HG02884 (cell line): Measurements from ENCODE around the gene OR4F17.
"Not testable (repeated sequence)": the region's sequence is repeated elsewhere in the genome, so short reads cannot be mapped to it uniquely, and the experiment has no call there.

Source experiments
- ATAC-seq: cut with Tn5 transposase; IDR thresholded peaks from one replicate; pipeline ENCODE4 v1.9.1; 2021; ENCODE audit warnings: mild to moderate bottlenecking, moderate library complexity; ENCODE audit not compliant: unreplicated experiment

Gene OR4F17, protein sequence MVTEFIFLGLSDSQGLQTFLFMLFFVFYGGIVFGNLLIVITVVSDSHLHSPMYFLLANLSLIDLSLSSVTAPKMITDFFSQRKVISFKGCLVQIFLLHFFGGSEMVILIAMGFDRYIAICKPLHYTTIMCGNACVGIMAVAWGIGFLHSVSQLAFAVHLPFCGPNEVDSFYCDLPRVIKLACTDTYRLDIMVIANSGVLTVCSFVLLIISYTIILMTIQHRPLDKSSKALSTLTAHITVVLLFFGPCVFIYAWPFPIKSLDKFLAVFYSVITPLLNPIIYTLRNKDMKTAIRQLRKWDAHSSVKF

GRCh38 chr19:106804-107203 is at the start of gene OR4F17:
OR4F17 (plus strand) TSS chr19:107104; CDS start chr19:110679, 3,575 bp downstream.
- not testable (repeated sequence) for ATAC-seq

DNA sequence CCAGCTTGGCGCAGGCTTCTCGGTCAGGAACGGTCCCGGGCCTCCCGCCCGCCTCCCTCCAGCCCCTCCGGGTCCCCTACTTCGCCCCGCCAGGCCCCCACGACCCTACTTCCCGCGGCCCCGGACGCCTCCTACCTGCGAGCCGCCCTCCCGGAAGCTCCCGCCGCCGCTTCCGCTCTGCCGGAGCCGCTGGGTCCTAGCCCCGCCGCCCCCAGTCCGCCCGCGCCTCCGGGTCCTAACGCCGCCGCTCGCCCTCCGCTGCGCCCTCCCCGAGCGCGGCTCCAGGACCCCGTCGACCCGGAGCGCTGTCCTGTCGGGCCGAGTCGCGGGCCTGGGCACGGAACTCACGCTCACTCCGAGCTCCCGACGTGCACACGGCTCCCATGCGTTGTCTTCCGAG is 36.1 kb upstream of the OR4F17 start:
- not testable (repeated sequence) for ATAC-seq

GRCh38 chr19:82864-83263 is 24.0 kb upstream of the OR4F17 start:
- not testable (repeated sequence) for ATAC-seq

GRCh38 chr19:83626-84025 is 23.3 kb upstream of the OR4F17 start:
- ATAC-seq, result not testable (repeated sequence)

DNA sequence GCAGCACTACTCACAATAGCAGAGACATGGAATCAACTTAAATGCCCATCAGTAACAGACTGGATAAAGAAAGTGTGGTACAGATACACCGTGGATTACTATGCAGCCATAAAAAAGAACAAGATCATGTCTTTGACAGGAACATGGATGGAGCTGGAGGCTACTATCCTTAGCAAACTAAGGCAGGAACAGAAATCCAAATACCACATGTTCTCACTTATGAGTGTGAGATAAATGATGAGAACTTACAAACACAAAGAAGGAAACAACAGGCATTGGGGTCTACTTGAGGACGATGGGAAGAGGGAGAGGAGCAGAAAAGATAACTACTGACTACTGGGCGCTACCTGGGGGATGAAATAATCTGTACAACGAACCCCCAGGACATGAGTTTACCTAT is 16.2 kb upstream of the OR4F17 start:
- not testable (repeated sequence) for ATAC-seq

- ATAC-seq, result not testable (repeated sequence)
Measured at GRCh38 chr19:94794-95193, 12.1 kb upstream of the OR4F17 start.

DNA sequence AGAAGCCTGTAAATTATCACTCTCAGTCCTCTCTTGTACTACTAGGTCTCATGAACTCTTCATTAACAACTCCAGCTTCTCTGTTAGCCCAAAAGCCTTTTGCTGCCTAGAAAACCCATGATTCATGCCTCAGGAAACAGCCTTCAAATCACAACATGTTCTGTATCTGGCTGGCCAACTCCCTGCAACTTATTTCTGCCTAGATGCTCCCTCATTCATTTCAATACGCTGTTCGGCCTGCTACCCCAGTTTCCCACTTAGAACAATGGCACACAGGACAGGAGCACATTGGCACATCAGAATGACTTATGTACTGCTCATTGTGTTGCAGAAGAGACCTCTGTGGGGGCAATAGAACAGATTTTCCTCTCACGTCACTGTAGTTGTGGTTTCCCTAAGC is 9.3 kb upstream of the OR4F17 start:
- ATAC-seq, result not testable (repeated sequence)

DNA sequence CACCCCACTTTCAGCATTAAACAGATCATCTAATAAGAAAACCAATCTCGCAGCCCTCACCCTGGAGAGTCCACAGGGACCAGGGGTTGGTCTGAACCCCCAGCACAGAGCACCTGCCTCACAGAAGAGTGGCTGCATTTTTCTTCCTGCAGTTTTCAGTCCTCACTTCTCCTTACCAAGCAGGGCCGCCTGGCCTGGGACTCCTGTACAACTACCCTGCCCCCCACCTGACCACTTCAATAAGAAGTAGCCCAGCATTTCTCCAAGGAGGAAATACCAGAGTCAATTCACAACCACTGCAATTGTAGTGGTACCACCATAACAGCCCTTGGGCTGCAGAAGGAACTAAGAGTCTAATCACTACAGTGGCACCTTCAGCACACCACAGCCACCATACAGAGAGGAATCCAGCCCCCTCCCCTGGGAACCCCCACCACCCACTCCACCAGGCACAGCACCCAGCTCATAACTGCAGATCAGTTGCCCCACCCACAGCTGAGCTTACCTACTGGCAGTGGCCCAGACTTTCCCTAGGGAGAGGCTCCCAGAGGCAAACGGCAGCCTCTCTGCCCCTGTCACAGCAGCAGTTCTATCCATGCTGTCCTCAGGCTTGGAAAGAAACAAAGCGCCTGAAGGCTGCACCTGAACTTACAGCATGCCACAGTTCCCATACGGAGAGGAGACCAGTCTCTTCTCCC is 13.7 kb downstream of the OR4F17 start:
- ATAC-seq, result not testable (repeated sequence)
